Urinary bladder (tissue), 4 donors: ENCODE measurements around the gene S1PR4. TPM values are rescaled to one million over a fixed set of nuclear protein-coding genes. Genes with fewer than 3 reads are reported as not detected.
"Not testable (repeated sequence)": the region's sequence is repeated elsewhere in the genome, so short reads cannot be mapped to it uniquely, and the experiment has no call there.

Experiments
- DNase-seq: peaks from one replicate; pipeline ENCODE4 v3.0.0-alpha.2; 2015; ENCODE audit errors: extremely low spot score
- H3K27ac ChIP-seq: one replicate; pipeline ENCODE4 v1.5.1; 2013; ENCODE audit warnings: low read depth, mild to moderate bottlenecking, moderate library complexity
- H3K36me3 ChIP-seq: one replicate; pipeline ENCODE4 v1.6.1; 2013; ENCODE audit warnings: mild to moderate bottlenecking, moderate library complexity; ENCODE audit not compliant: insufficient read depth
- H3K4me1 ChIP-seq: one replicate; pipeline ENCODE4 v1.6.1; 2013; ENCODE audit warnings: mild to moderate bottlenecking, moderate library complexity; ENCODE audit not compliant: insufficient read depth
- H3K4me3 ChIP-seq: one replicate; pipeline ENCODE4 v1.5.1; 2013; ENCODE audit warnings: low read depth, low read length
- WGBS: extraction: QIAGEN DNeasy Blood & Tissue Kit; methylation state at CpG from one replicate; pipeline ENCODE4 v1.1.7; 2013; 5-methylcytosine and 5-hydroxymethylcytosine counted together
- polyA plus RNA-seq: library from polyadenylated mRNA; stranded (reverse); fragments of 200-250 nt; gene quantifications from one replicate; pipeline ENCODE4 v1.2.3, GENCODE V29; 2013
- total RNA-seq: library from RNA; depleted of rRNA; stranded (reverse); fragments of >200 nt; gene quantifications from one replicate; pipeline ENCODE4 v1.2.3, GENCODE V29; 2014
- donor health status: healthy with polysubstance abuse.
- donor health status: healthy.

The S1PR4 gene
- total and polyA plus RNA-seq, 2 donors, result 0.74 to 3.4 TPM

DNA sequence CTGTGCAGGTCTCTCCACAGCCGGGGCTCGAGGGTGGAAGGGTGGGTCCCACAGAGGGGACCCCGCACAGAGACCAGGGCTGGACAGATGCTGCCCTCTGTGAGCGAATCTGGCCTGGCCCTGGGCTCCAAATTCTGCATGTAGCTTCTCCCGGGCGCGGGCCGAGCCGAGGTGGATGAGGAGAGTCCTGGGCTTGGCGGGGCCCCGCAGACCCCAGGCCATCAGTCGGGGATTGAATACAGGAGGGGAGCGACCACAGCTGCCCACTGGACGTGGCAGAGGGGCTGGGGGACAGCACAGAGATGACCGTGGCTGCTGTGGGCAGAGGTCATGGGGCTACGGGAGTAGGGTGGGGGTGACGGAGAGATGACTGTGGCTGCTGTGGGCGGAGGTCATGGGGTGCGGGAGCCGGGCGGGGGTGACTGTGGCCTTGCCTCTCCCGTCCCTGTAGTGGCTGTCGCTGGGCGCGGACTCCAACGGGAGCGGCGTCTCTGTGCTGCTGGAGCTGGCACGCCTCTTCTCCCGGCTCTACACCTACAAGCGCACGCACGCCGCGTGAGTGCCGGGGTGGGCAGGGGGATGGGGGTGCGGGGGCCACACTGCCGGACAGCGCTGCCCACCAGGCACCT lies 22.6 kb downstream of the S1PR4 start:
- Histone ChIP-seq H3K27ac (no peak overlapping the region), H3K4me3 (no peak overlapping the region), H3K4me1 (no peaks in the 10 kb centered on the region), H3K36me3 (peaks cover 10% of the 10 kb centered on the region)
- no peak for DNase-seq
- WGBS, result 94% methylated on average over 39 of the region's 39 CpGs

DNA sequence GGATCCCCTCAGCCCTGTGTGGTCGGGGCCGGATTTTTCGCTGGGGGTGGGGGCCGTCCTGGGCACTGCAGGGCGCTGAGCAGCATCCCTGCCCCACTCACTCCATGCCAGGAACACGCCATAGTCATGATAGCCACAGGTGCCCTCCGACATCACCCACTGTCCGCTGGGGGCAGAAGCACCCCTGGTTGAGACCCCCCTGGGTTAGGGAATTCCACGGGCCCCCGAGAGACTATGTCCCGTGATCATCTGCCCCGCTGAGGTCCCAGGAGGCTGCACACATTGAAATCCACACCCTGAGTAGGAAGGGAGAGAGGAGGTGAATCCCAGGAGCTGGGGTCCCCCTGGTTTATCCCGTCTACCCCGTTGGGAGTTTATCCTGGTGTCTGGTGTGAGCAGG lies 23.3 kb downstream of the S1PR4 start:
- Histone ChIP-seq H3K36me3 (peaks cover 10% of the 10 kb centered on the region), H3K27ac (no peak overlapping the region), H3K4me3 (no peak overlapping the region), H3K4me1 (no peaks in the 10 kb centered on the region)
- WGBS, result 97% methylated on average over 14 of the region's 14 CpGs
- no peak for DNase-seq

DNA sequence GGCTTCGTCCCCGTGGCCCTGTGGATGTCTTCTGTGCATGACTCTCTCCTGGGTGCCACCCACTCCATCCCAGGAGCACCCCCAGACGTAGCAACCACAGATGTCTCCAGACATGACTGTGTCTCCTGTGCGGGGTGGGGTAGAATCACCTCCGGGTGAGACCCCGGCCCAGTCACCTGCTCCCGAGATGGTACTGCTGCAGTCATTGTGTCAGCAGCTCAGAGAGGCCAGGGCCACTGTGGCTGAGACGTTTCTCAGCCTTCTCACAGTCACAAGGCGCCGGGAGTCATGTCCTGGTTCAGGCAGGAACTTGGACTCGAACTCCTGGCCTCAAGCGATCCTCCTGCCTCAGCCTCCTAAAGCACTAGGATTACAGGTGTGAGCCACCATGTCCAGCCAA lies 23.8 kb downstream of the S1PR4 start:
- H3K27ac ChIP-seq, result no peak overlapping the region
- H3K4me1 ChIP-seq, result no peaks in the 10 kb centered on the region
- DNase-seq, result no peak
- 90% methylated on average over 12 of the region's 12 CpGs for WGBS
- no peak overlapping the region for H3K4me3 ChIP-seq
- H3K36me3 ChIP-seq, result peaks cover 10% of the 10 kb centered on the region

DNA sequence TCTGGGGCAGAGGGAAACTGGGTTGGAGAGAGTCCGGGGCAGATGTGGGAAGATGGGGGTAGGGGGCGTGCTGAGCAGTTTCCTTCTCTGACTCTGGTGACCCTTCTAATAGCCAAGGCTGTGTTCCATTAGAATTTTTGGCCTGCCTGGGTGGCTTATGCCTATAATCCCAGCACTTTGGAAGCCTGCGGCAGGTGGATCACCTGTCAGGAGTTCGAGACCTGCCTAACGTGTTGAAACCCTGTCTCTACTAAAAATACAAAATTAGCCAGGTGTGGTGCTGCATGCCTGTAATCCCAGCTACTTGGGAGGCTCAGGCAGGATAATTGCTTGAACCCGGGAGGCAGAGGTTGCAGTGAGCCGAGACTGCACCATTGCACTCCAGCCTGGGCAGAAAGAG lies 24.3 kb downstream of the S1PR4 start:
- 95% methylated on average over 7 of the region's 7 CpGs for WGBS

DNA sequence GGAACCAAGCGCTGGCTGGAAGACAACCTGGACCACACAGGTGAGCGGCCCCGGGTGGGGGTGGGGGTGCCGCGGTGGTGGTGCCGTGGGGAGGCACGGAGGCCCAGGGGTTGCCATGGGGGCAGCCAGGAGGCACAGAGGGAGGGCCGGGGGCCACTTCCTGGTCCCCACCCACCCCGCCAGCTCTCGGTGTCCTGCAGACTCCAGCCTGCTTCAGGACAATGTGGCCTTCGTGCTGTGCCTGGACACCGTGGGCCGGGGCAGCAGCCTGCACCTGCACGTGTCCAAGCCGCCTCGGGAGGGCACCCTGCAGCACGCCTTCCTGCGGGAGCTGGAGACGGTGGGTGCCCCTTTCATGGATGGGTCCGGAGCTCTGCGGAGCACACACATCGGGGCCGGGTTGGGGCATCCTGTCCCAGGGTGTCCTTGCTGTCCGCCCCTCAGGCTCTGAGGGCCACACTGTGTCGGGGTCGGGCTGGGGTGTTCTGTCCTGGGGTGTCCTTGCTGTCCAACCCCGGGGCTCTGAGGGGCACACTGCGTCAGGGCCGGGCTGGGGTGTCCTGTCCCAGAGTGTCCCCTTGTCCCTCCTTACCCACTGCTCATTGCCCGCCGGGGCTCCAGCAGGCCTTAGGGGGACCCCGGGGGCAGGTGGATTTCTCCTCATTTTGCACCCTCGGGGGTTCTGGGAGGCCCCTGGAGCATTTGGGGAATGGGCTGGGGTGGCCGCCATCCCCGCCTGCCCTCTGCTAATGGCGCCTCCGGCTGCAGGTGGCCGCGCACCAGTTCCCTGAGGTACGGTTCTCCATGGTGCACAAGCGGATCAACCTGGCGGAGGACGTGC lies 25.5 kb downstream of the S1PR4 start:
- Histone ChIP-seq H3K4me3 (no peak overlapping the region), H3K27ac (no peak overlapping the region), H3K36me3 (peaks cover 15% of the 10 kb centered on the region), H3K4me1 (no peaks in the 10 kb centered on the region)
- DNase-seq, result no peak
- WGBS, result 96% methylated on average over 43 of the region's 43 CpGs

More for the DNA sequence above, 24.3 kb downstream of the S1PR4 start:
- not testable (repeated sequence) for H3K27ac ChIP-seq, H3K4me3 ChIP-seq, DNase-seq, H3K4me1 ChIP-seq
- H3K36me3 ChIP-seq, result peaks cover 14% of the 10 kb centered on the region

DNA sequence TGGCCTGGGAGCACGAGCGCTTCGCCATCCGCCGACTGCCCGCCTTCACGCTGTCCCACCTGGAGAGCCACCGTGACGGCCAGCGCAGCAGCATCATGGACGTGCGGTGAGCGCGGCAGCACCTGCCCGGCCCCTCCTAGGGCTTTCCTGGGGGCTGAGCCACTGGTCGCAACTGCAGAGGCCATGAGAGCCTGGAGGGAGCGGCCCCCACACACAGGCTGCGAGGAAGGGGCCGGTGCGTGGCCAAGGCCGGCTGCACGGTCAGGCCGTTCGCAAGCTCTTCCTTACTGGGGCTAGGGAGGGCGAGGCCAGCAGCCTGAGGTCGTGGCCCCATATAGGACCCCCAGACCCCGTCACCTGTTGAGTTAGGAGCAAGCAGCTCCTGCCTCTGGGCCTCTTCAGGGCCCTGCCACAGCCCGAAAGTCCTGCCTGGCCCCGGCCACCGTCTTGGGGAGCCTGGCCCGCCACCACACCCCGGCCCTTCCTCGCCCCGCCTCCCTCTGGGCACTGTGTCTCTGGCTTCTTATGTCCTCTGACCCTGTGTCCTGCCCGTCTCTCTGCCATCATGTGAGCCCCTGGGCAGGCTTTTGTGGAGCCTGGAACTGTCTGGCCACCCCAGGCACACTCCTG lies 26.2 kb downstream of the S1PR4 start:
- 96% methylated on average over 35 of the region's 35 CpGs for WGBS

DNA sequence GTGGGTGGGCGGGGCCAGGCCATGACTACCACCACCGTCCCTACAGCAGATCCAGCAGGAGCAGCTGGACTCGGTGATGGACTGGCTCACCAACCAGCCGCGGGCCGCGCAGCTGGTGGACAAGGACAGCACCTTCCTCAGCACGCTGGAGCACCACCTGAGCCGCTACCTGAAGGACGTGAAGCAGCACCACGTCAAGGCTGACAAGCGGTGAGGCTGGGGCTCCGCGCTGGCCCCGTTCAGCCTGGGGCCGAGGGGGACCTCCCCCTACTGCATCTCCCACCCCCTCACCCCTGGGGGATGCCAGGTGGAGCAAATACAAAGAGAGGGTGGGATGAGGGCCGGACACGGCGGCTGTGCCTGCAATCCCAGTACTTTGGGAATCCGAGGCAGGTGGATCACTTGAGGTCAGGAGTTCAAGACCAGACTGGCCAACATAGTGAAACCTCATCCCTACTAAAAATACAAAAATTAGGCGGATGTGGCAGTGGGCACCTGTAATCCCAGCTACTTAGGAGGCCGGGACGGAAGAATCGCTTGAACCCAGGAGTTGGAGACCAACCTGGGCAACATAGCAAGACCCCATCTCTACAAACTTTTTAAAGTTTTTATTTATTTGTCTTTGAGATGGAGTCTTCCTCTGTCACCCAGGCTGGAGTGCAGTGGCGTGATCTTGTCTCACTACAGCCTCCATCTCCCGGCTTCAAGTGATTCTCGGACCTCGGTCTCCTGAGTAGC lies 27.8 kb downstream of the S1PR4 start:
- H3K4me3 ChIP-seq, result no peak overlapping the region
- H3K36me3 ChIP-seq, result peaks cover 15% of the 10 kb centered on the region
- DNase-seq, result no peak
- WGBS, result 95% methylated on average over 28 of the region's 28 CpGs
- H3K27ac ChIP-seq, result no peak overlapping the region
- no peaks in the 10 kb centered on the region for H3K4me1 ChIP-seq

More for the DNA sequence above, 26.2 kb downstream of the S1PR4 start:
- H3K36me3 ChIP-seq, result peaks cover 15% of the 10 kb centered on the region
- no peaks in the 10 kb centered on the region for H3K4me1 ChIP-seq
- H3K27ac ChIP-seq, result no peak overlapping the region
- DNase-seq, result no peak
- H3K4me3 ChIP-seq, result no peak overlapping the region

DNA sequence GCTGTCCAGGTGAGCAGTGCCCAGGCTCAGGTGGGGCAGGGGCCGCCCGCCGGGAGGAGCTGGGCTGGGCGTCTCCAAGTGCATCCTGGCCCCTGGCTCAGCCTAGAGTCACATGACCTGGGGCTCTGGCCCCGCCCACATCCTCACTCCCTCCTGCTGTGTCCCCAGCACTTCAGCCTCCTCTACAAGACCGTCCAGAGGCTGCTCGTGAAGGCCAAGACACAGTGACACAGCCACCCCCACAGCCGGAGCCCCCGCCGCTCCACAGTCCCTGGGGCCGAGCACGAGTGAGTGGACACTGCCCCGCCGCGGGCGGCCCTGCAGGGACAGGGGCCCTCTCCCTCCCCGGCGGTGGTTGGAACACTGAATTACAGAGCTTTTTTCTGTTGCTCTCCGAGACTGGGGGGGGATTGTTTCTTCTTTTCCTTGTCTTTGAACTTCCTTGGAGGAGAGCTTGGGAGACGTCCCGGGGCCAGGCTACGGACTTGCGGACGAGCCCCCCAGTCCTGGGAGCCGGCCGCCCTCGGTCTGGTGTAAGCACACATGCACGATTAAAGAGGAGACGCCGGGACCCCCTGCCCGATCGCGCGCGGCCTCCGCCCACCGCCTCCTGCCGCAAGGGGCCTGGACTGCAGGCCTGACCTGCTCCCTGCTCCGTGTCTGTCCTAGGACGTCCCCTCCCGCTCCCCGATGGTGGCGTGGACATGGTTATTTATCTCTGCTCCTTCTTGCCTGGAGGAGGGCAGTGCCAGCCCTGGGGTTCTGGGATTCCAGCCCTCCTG lies 29.1 kb downstream of the S1PR4 start:
- Histone ChIP-seq H3K4me1 (no peaks in the 10 kb centered on the region), H3K4me3 (no peak overlapping the region), H3K27ac (no peak overlapping the region), H3K36me3 (peaks cover 15% of the 10 kb centered on the region)
- 90% methylated on average over 43 of the region's 43 CpGs for WGBS
- DNase-seq, result no peak

DNA sequence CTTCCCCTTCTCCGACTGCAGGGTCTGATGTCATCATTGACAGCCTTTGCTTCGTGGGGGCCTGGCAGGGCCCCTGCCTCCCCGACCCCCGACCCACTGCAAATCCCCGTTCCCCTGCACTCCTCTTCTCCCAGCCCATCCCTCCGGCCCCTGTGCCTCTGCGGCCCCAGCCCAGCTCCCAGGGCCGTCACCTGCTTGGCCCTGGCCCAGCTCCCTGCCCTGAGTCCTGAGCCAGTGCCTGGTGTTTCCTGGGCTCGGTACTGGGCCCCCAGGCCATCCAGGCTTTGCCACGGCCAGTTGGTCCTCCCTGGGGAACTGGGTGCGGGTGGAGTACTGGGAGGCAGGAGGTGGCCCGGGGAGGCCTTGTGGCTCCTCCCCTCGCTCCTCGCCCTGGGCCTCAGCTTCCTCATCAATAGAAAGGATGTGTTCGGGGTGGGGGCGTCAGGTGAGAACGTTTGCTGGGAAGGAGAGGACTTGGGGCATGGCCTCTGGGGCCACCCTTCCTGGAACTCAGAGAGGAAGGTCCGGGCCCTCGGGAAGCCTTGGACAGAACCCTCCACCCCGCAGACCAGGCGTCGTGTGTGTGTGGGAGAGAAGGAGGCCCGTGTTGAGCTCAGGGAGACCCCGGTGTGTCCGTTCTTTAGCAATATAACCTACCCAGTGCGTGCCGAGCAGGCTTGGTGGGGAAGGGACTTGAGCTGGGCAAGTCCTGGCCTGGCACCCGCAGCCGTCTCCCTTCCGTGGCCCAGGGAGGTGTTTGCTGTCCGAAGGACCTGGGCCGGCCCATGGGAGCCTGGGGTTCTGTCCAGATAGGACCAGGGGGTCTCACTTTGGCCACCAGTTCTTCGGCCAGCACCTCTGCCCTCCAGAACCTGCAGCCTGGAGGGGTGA lies 30.0 kb downstream of the S1PR4 start:
- Histone ChIP-seq H3K4me1 (no peaks in the 10 kb centered on the region), H3K4me3 (no peak overlapping the region), H3K27ac (no peak overlapping the region), H3K36me3 (peaks cover 13% of the 10 kb centered on the region)
- DNase-seq, result no peak
- 91% methylated on average over 33 of the region's 33 CpGs for WGBS

DNA sequence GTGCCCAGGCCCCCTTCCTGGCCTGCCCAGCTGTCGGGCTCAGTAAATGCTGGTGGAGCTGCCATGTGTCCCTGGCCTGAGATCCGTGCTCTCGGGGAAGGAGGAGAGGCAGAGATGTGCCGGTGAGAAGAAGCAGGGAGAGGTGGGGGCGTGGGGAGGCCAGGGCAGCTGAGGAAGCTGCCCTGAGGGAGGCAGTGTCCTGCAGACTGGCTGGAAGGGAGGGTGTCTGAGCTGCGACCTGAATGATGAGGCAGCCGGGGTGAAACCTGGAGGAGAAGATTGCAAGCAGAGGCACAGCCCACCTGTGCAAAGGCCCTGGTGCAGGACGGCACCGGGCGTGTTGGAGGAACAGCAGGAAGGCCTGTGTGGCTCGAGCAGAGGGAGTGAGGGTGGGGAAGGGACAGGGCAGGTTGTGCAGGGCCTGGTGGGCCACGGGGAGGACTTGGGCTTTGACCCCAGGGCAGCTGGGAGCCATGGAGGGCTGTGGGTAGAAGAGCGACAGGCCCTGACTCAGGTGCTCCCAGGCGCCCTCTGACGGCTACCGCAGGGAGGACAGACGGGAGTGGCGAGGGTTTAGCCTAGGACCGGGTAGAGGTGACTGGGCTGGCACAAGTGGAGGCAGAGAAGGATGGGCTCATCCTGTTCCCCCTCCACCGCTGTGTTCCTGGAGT lies 31.9 kb downstream of the S1PR4 start:
- DNase-seq, result no peak

DNA sequence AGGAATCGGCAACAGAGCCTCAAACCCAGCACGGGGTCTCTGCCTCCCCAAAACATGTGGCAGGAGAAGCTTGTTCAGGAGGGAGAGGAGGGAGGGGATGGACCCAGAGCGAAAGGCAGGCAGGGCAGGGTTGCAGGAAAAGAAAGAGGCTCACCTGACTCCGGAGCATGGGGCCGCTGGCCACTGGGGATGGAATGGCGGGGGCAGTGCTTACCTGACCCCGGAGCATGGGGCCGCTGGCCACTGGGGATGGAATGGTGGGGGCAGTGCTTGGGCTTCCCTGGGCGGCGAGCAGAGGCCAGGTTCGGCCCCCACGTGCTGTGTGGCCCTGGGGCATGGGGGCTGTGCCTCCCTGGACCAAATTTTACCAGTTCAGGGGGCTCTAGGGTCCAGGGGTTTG lies 32.6 kb downstream of the S1PR4 start:
- H3K4me1 ChIP-seq, result no peaks in the 10 kb centered on the region
- H3K36me3 ChIP-seq, result peaks cover 5% of the 10 kb centered on the region
- H3K4me3 ChIP-seq, result no peak overlapping the region
- DNase-seq, result no peak
- H3K27ac ChIP-seq, result no peak overlapping the region
- 47% methylated on average over 12 of the region's 12 CpGs for WGBS

More for the DNA sequence above, 31.9 kb downstream of the S1PR4 start:
- WGBS, result 44% methylated on average over 20 of the region's 20 CpGs
- H3K4me1 ChIP-seq, result no peaks in the 10 kb centered on the region
- H3K36me3 ChIP-seq, result peaks cover 5% of the 10 kb centered on the region
- H3K4me3 ChIP-seq, result no peak overlapping the region
- H3K27ac ChIP-seq, result no peak overlapping the region

DNA sequence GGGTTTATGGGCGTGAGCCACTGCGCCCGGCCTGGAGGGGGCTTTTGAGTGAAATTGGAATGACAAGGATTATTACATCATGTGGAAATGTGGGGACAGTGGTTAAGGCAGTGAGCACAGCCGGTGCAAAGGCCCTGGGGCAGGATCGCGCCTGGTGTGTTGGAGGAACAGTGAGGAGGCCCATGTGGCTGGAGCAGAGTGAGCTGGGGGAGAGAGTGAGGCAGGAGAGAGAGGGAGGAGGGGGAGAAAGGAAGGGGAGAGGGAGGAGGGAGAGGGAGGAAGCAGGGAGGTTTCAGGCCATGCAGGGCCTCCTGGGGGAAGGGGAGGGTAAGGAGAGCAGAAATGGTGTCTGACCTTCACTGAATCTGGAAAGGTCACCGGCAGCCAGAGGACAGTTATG lies 34.6 kb downstream of the S1PR4 start:
- no peaks in the 10 kb centered on the region for H3K36me3 ChIP-seq
- 94% methylated on average over 7 of the region's 7 CpGs for WGBS
- no peak for DNase-seq
- H3K4me3 ChIP-seq, result no peak overlapping the region
- no peaks in the 10 kb centered on the region for H3K4me1 ChIP-seq
- H3K27ac ChIP-seq, result no peak overlapping the region
